ENCODE measurements around the gene GBP6.
A peak's percentile ranks its signal among the peaks of the same experiment; 100 is the strongest.
"Not testable (repeated sequence)": the region's sequence is repeated elsewhere in the genome, so short reads cannot be mapped to it uniquely, and the experiment has no call there.

Gene GBP6

GRCh38 chr1:89429062-89429461, 65.2 kb downstream of the GBP6 start:
- TF ChIP-seq EZH2phosphoT487 (IDR thresholded peaks at IDR 0.05; ENCODE audit: low read length) (no peak), EZH2 (optimal IDR thresholded peaks at IDR 0.05; ENCODE audit: low read depth, low read length) (no peak)
- TF ChIP-seq, protein P1, sequence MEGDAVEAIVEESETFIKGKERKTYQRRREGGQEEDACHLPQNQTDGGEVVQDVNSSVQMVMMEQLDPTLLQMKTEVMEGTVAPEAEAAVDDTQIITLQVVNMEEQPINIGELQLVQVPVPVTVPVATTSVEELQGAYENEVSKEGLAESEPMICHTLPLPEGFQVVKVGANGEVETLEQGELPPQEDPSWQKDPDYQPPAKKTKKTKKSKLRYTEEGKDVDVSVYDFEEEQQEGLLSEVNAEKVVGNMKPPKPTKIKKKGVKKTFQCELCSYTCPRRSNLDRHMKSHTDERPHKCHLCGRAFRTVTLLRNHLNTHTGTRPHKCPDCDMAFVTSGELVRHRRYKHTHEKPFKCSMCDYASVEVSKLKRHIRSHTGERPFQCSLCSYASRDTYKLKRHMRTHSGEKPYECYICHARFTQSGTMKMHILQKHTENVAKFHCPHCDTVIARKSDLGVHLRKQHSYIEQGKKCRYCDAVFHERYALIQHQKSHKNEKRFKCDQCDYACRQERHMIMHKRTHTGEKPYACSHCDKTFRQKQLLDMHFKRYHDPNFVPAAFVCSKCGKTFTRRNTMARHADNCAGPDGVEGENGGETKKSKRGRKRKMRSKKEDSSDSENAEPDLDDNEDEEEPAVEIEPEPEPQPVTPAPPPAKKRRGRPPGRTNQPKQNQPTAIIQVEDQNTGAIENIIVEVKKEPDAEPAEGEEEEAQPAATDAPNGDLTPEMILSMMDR (IDR thresholded peaks at IDR 0.05; ENCODE audit: low read length) = no peak
- H3K27ac ChIP-seq (ENCODE audit: low read length) = peak overlapping the region; percentile 65; the same call in 1 of the 2 replicates

GRCh38 chr1:89429681-89430080, 65.8 kb downstream of the GBP6 start:
- H3K4me2 ChIP-seq (ENCODE audit: low read depth, low read length); H3K9me3 ChIP-seq (replicated peaks; ENCODE audit: insufficient read depth, low read length); H3K36me3 ChIP-seq (replicated peaks; ENCODE audit: insufficient read depth, low read length): not testable (repeated sequence)

More at GRCh38 chr1:89429062-89429461, 65.2 kb downstream of the GBP6 start:
- Histone ChIP-seq H3K9ac (ENCODE audit: low read length) (no peak overlapping the region), H2AFZ (ENCODE audit: low read length) (no peak overlapping the region), H3K4me2 (ENCODE audit: low read depth, low read length) (peak overlapping the region; percentile 16; the same call in 1 of the 2 replicates), H4K20me1 (ENCODE audit: insufficient read depth, low read length) (no peaks in the 10 kb centered on the region), H3K9me2 (replicated peaks; ENCODE audit: insufficient read depth, low read length) (no peaks in the 10 kb centered on the region), H3F3A (ENCODE audit: insufficient read depth, low read length) (no peaks in the 10 kb centered on the region), H3K9me3 (replicated peaks; ENCODE audit: insufficient read depth, low read length) (no peaks in the 10 kb centered on the region), H3K4me1 (ENCODE audit: low read length) (peaks cover 30% of the 10 kb centered on the region), H3K36me3 (replicated peaks; ENCODE audit: insufficient read depth, low read length) (no peaks in the 10 kb centered on the region), H3K27me3 (replicated peaks; ENCODE audit: insufficient read depth, low read length) (no peaks in the 10 kb centered on the region), H3K79me2 (ENCODE audit: low read length) (no peaks in the 10 kb centered on the region), H3K4me3 (ENCODE audit: low read length) (no peak overlapping the region)
- DNase-seq = peak; percentile 66

GRCh38 chr1:89433421-89433820, 69.6 kb downstream of the GBP6 start:
- H4K20me1 ChIP-seq (ENCODE audit: insufficient read depth, low read length) = no peaks in the 10 kb centered on the region
- TF ChIP-seq EZH2 (optimal IDR thresholded peaks at IDR 0.05; ENCODE audit: low read depth, low read length) = no peak
- no peak for DNase-seq
- no peak overlapping the region for H3K4me3 ChIP-seq (ENCODE audit: low read length)
- no peaks in the 10 kb centered on the region for H3K36me3 ChIP-seq (replicated peaks; ENCODE audit: insufficient read depth, low read length)
- no peak overlapping the region for H3K27ac ChIP-seq (ENCODE audit: low read length)
- H3K4me2 ChIP-seq (ENCODE audit: low read depth, low read length) = no peak overlapping the region
- H3K9ac ChIP-seq (ENCODE audit: low read length) = no peak overlapping the region
- no peaks in the 10 kb centered on the region for H3F3A ChIP-seq (ENCODE audit: insufficient read depth, low read length)
- peaks cover 8% of the 10 kb centered on the region for H3K4me1 ChIP-seq (ENCODE audit: low read length)
- no peaks in the 10 kb centered on the region for H3K9me3 ChIP-seq (replicated peaks; ENCODE audit: insufficient read depth, low read length)
- H2AFZ ChIP-seq (ENCODE audit: low read length) = no peak overlapping the region
- no peaks in the 10 kb centered on the region for H3K27me3 ChIP-seq (replicated peaks; ENCODE audit: insufficient read depth, low read length)
- H3K9me2 ChIP-seq (replicated peaks; ENCODE audit: insufficient read depth, low read length) = no peaks in the 10 kb centered on the region
- H3K79me2 ChIP-seq (ENCODE audit: low read length) = no peaks in the 10 kb centered on the region

More at GRCh38 chr1:89429681-89430080, 65.8 kb downstream of the GBP6 start:
- DNase-seq; H3F3A ChIP-seq (ENCODE audit: insufficient read depth, low read length); H3K4me3 ChIP-seq (ENCODE audit: low read length); H4K20me1 ChIP-seq (ENCODE audit: insufficient read depth, low read length); H3K27me3 ChIP-seq (replicated peaks; ENCODE audit: insufficient read depth, low read length); H3K79me2 ChIP-seq (ENCODE audit: low read length); H2AFZ ChIP-seq (ENCODE audit: low read length); H3K9me2 ChIP-seq (replicated peaks; ENCODE audit: insufficient read depth, low read length); H3K9ac ChIP-seq (ENCODE audit: low read length): not testable (repeated sequence)
- Histone ChIP-seq H3K27ac (ENCODE audit: low read length) (peak overlapping the region; percentile 65; the same call in 1 of the 2 replicates), H3K4me1 (ENCODE audit: low read length) (peaks cover 23% of the 10 kb centered on the region)

- not testable (repeated sequence) for DNase-seq; H3K27ac ChIP-seq (ENCODE audit: low read length); H3F3A ChIP-seq (ENCODE audit: insufficient read depth, low read length); H3K9me2 ChIP-seq (replicated peaks; ENCODE audit: insufficient read depth, low read length); H3K4me2 ChIP-seq (ENCODE audit: low read depth, low read length); H3K36me3 ChIP-seq (replicated peaks; ENCODE audit: insufficient read depth, low read length); H4K20me1 ChIP-seq (ENCODE audit: insufficient read depth, low read length); H3K27me3 ChIP-seq (replicated peaks; ENCODE audit: insufficient read depth, low read length); H2AFZ ChIP-seq (ENCODE audit: low read length); H3K9ac ChIP-seq (ENCODE audit: low read length); H3K4me1 ChIP-seq (ENCODE audit: low read length); H3K79me2 ChIP-seq (ENCODE audit: low read length); H3K4me3 ChIP-seq (ENCODE audit: low read length); H3K9me3 ChIP-seq (replicated peaks; ENCODE audit: insufficient read depth, low read length)
These were observed 70.4 kb downstream of the GBP6 start for GRCh38 chr1:89434058-89434780.

Measured in MM.1S (cell line).